Stimulated activated CD4-positive, alpha-beta T cell treated with anti-CD3 and anti-CD28 coated beads, Interleukin-1b, Interleukin-23, amount 100 ng/mL, for 4 hours (primary cell): ENCODE measurements around the gene FAM53B.

Experiments used
- DNase-seq, 2 donors: peaks; one replicate each; pipeline ENCODE4 v3.0.0-alpha.2; 2020; ENCODE audit warnings: low read depth in 2 of 2

The FAM53B gene

GRCh38 chr10:124709861-124710260, 34.3 kb downstream of the FAM53B start:
- DNase-seq = no peak

GRCh38 chr10:124708922-124709520, 35.2 kb downstream of the FAM53B start:
- DNase-seq = no peak

- no peak for DNase-seq
Measured at GRCh38 chr10:124708246-124708779, 35.9 kb downstream of the FAM53B start.

- no peak for DNase-seq
Measured at GRCh38 chr10:124707551-124707950, 36.6 kb downstream of the FAM53B start.

GRCh38 chr10:124707144-124707467, 37.1 kb downstream of the FAM53B start:
- DNase-seq = no peak

GRCh38 chr10:124706462-124707143, 37.6 kb downstream of the FAM53B start:
- no peak for DNase-seq

GRCh38 chr10:124705817-124706461, 38.2 kb downstream of the FAM53B start:
- no peak for DNase-seq

GRCh38 chr10:124705381-124705740, 38.8 kb downstream of the FAM53B start:
- DNase-seq = no peak

GRCh38 chr10:124704428-124705380, 39.5 kb downstream of the FAM53B start:
- DNase-seq = no peak

GRCh38 chr10:124703778-124704427, 40.3 kb downstream of the FAM53B start:
- no peak for DNase-seq

- DNase-seq = no peak
Measured at GRCh38 chr10:124703372-124703771, 40.8 kb downstream of the FAM53B start.

GRCh38 chr10:124701881-124702656, 42.1 kb downstream of the FAM53B start:
- no peak for DNase-seq

GRCh38 chr10:124701435-124701834, 42.7 kb downstream of the FAM53B start:
- no peak for DNase-seq

GRCh38 chr10:124701038-124701365, 43.2 kb downstream of the FAM53B start:
- no peak for DNase-seq

GRCh38 chr10:124700293-124701037, 43.7 kb downstream of the FAM53B start:
- no peak for DNase-seq

- no peak for DNase-seq
Measured at GRCh38 chr10:124699471-124700292, 44.5 kb downstream of the FAM53B start.

GRCh38 chr10:124698545-124699469, 45.4 kb downstream of the FAM53B start:
- no peak for DNase-seq
